Mesodermal cell (in vitro differentiated cells): ENCODE data around the gene IL34.

ENCODE experiments used
- H3K27ac ChIP-seq: 2 replicates; pipeline ENCODE4 v1.7.0; 2013; ENCODE audit warnings: mild to moderate bottlenecking, low read depth, low read length, moderate library complexity; ENCODE audit not compliant: severe bottlenecking
- H3K36me3 ChIP-seq: 2 replicates; pipeline ENCODE4 v1.7.1; 2013; ENCODE audit warnings: mild to moderate bottlenecking, low read length, moderate library complexity; ENCODE audit not compliant: control insufficient read depth, insufficient read depth
- H3K4me1 ChIP-seq: one replicate; pipeline ENCODE4 v1.7.1; 2013; ENCODE audit warnings: mild to moderate bottlenecking, low read length; ENCODE audit not compliant: insufficient read depth, control insufficient read depth, poor library complexity, severe bottlenecking
- H3K4me3 ChIP-seq: 2 replicates; pipeline ENCODE4 v1.7.0; 2013; ENCODE audit warnings: low read length, control low read depth, mild to moderate bottlenecking; ENCODE audit not compliant: insufficient read depth, poor library complexity, severe bottlenecking; ENCODE audit errors: extremely low read depth
- H3K9me3 ChIP-seq: 2 replicates; pipeline ENCODE4 v1.7.1; 2013; ENCODE audit warnings: mild to moderate bottlenecking, low read length, moderate library complexity; ENCODE audit not compliant: control insufficient read depth
- WGBS, 2 experiments: methylation state at CpG; one replicate each; pipeline ENCODE4 v1.1.5; 2013; ENCODE audit warnings: missing lambda C conversion rate in 2 of 2; ENCODE audit not compliant: insufficient coverage in 2 of 2; 5-methylcytosine and 5-hydroxymethylcytosine counted together

Gene IL34

GRCh38 chr16:70692873-70693671, 46.7 kb downstream of the IL34 start:
- Histone ChIP-seq H3K36me3 (peaks cover 1% of the 10 kb centered on the region), H3K4me3 (no peak overlapping the region), H3K9me3 (no peaks in the 10 kb centered on the region), H3K4me1 (peaks cover 73% of the 10 kb centered on the region), H3K27ac (peak overlapping the region; percentile 84)
- WGBS, 2 experiments, result 93% methylated on average over 21 to 27 of the region's 29 CpGs

DNA sequence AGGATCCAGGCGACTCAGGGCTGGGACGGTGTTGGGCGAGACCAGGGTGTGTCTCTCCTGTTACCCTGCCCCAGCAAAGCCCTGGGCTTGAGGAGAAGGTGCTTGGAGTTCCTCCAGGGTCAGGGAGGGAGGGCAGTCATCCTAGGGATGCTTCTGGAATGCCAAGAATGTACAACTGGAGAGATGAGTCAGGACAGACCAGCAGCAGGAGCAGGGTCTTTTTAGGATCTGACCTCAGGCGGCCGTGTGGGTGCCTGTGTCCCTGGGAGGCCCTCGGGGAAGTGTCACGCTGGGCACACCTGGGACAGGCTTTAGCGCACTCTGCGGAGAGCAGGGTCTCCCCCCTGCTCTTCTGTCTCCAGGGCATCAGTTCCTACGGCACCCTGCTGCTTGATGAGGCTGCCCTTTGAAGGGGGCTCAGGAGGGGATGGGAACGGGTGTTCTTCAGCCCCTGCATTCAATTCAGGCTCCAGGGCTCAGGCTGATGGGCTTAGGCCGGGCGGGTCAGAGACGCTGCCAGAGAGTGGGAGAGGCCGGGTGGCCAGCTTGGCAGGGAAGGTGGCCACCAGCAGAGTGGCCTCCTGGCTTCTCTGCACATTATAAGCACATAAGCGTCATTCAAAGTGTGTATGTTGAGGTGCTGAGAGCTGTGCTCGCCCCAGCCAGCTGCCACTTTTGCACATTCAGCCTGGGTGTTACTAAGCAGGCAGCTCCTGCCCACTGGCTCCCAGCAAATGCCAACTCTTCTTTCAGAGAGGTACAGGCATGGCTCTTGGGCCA, 47.9 kb downstream of the IL34 start:
- Histone ChIP-seq H3K36me3 (peaks cover 11% of the 10 kb centered on the region), H3K9me3 (no peaks in the 10 kb centered on the region), H3K4me3 (no peak overlapping the region), H3K27ac (peak overlapping the region; percentile 84), H3K4me1 (peaks cover 66% of the 10 kb centered on the region)
- 54 to 63% methylated on average over 13 to 17 of the region's 17 CpGs for WGBS, 2 experiments

DNA sequence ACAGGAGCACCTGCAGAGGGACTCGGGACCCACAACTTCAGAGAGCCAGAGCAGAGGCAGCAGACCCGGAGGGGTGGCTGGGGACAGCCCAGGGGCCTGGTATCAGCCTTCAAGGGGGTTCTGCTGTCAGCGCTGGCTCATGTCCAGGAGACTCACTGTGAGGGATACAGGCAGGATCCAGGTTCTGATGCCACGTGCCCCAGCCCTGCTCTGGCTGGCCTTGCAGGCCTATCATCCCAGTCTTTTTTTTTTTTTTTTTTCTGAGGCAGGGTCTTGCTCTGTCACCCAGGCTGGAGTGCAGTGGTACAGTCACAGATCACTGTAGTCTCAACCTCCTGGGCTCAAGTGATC, 48.5 kb downstream of the IL34 start:
- no peak overlapping the region for H3K4me3 ChIP-seq
- peaks cover 66% of the 10 kb centered on the region for H3K4me1 ChIP-seq
- H3K9me3 ChIP-seq, result no peaks in the 10 kb centered on the region
- H3K36me3 ChIP-seq, result peaks cover 15% of the 10 kb centered on the region
- 89 to 93% methylated on average over 3 to 4 of the region's 4 CpGs for WGBS, 2 experiments
- peak overlapping the region; percentile 84 for H3K27ac ChIP-seq

DNA sequence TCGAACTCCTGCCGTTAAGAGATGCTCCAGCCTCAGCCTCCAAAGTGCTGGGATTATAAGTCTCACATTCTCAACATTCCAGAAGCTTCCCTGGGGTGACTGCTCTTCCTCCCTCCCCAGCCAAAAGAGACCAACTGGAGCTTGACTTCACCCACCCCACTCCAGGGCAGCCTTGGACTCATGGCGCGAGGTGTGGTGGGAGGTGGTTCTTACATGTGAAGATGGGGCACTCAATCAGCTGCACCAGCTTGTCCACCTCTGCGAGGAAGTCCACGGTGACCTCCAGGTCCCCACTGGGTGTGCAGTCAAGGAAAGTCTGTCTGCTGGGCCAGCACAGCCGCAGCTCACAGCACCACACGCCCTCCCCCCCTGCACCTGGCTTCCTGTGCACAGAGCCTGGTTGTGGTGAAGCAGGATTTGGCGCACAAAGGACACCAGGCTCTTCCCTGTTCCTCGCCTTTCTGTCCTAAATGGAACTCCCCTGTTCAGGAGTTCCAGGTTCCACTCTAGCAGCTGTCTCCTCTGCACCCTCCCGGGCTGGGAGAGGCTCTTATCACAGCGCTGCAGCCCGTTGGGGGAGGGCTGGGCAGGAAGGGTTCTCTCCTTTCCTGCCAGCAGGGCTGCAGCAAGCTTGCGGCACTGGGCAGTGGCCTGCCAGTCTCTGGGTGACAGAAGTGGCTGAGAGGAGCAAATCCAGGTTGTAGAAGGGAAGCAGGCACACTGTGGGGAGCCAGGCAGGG, 49.1 kb downstream of the IL34 start:
- 78 to 80% methylated on average over 8 to 11 of the region's 14 CpGs for WGBS, 2 experiments
- Histone ChIP-seq H3K9me3 (no peaks in the 10 kb centered on the region), H3K36me3 (peaks cover 15% of the 10 kb centered on the region), H3K4me1 (peaks cover 67% of the 10 kb centered on the region), H3K27ac (peak overlapping the region; percentile 5), H3K4me3 (no peak overlapping the region)

DNA sequence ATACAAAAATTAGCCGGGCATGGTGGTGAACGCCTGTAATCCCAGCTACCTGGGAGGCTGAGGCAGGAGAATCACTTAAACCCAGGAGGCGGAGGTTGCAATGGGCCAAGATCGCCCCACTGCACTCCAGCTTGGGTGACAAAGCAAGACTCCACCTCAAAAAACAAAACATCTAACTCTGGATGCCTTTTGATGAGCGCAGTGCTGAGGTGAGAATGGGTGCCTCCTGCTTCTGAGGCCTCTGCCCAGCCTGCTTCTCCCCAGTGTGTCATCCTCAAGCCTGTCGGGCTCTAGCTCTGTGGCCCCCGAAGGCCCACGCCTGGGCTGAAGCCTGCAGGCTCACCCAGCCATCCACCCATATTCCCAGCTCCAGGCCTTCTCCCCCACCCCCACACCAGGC, 50.0 kb downstream of the IL34 start:
- H3K4me1 ChIP-seq, result peaks cover 66% of the 10 kb centered on the region
- H3K36me3 ChIP-seq, result peaks cover 15% of the 10 kb centered on the region
- no peak overlapping the region for H3K27ac ChIP-seq
- WGBS, 2 experiments, result 95 to 100% methylated on average over 4 to 8 of the region's 8 CpGs
- no peaks in the 10 kb centered on the region for H3K9me3 ChIP-seq
- no peak overlapping the region for H3K4me3 ChIP-seq

DNA sequence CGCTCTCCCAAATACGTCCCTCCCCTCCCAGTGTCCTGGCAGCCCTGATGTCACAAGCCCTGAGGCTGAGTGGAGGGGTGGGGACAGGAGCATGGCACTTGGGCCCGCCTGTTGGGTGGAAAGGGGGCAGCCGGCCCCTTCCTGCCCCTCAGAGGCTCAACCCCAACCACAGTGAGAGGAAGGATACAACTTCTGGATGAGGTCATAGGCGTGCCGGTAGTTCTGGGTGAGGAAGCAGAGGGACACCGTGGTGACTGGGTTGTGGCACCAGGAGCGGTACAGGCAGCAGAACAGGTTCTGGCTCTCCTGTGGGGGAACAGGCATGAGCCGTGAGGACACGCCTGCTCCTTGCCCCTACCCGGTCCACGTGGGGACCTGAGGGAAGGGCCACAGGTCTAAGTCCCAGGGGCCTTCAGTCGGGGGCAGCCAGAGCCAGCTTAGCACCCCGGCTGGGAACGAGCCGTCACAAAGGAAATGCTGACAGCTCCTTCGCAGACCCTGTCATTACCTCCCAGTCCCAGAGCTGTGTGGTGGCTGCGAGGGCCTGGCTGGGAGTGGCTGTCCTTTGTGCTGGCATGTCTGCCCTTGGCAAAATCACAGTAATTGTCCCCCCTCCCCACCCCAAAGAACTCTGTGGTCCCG, 50.7 kb downstream of the IL34 start:
- H3K9me3 ChIP-seq, result no peaks in the 10 kb centered on the region
- peak overlapping the region; percentile 53 for H3K27ac ChIP-seq
- no peak overlapping the region for H3K4me3 ChIP-seq
- H3K4me1 ChIP-seq, result peaks cover 63% of the 10 kb centered on the region
- peaks cover 15% of the 10 kb centered on the region for H3K36me3 ChIP-seq
- WGBS, 2 experiments, result 66 to 73% methylated on average over 10 to 12 of the region's 19 CpGs

GRCh38 chr16:70697594-70698170, 51.3 kb downstream of the IL34 start:
- H3K36me3 ChIP-seq, result peaks cover 15% of the 10 kb centered on the region
- peaks cover 62% of the 10 kb centered on the region for H3K4me1 ChIP-seq
- no peak overlapping the region for H3K4me3 ChIP-seq
- H3K27ac ChIP-seq, result peak overlapping the region; percentile 53
- WGBS, 2 experiments, result 85 to 87% methylated on average over 13 of the region's 14 CpGs
- no peaks in the 10 kb centered on the region for H3K9me3 ChIP-seq

- Histone ChIP-seq H3K4me3 (no peak overlapping the region), H3K9me3 (no peaks in the 10 kb centered on the region), H3K27ac (no peak overlapping the region), H3K4me1 (peaks cover 62% of the 10 kb centered on the region), H3K36me3 (peaks cover 15% of the 10 kb centered on the region)
- WGBS, 2 experiments, result 98 to 100% methylated on average over 6 to 10 of the region's 10 CpGs
Measured at GRCh38 chr16:70698901-70699300, 52.5 kb downstream of the IL34 start.

- no peak overlapping the region for H3K27ac ChIP-seq
- WGBS, 2 experiments, result 93 to 95% methylated on average over 15 to 17 of the region's 17 CpGs
- H3K4me1 ChIP-seq, result peaks cover 61% of the 10 kb centered on the region
- H3K4me3 ChIP-seq, result no peak overlapping the region
- H3K36me3 ChIP-seq, result peaks cover 15% of the 10 kb centered on the region
- H3K9me3 ChIP-seq, result no peaks in the 10 kb centered on the region
Measured at GRCh38 chr16:70699696-70700095, 53.3 kb downstream of the IL34 start.
